BE2C (cell line): ENCODE data around the gene THEMIS.

Source experiments
- DNase-seq: peaks from one replicate; pipeline ENCODE4 v3.0.0-alpha.2; 2020
- H3K27me3 ChIP-seq: fragments of 250-450 bp; sonication (Bioruptor Pico); 2 replicates; pipeline ENCODE4 v1.5.1; 2020; ENCODE audit warnings: mild to moderate bottlenecking
- H3K36me3 ChIP-seq: fragments of 250-450 bp; sonication (Bioruptor Pico); 2 replicates; pipeline ENCODE4 v1.5.1; 2020; ENCODE audit warnings: mild to moderate bottlenecking
- H3K4me1 ChIP-seq: fragments of 250-450 bp; sonication (Bioruptor Pico); 2 replicates; pipeline ENCODE4 v1.5.1; 2020
- H3K4me3 ChIP-seq: 2 replicates; pipeline ENCODE4 v1.5.1; 2011; ENCODE audit warnings: low read depth, low read length
- H3K9me3 ChIP-seq: fragments of 250-450 bp; sonication (Bioruptor Pico); 2 replicates; pipeline ENCODE4 v1.5.1; 2020
- TF ChIP-seq, protein P1 (sequence below): IDR thresholded peaks from 2 replicates; pipeline ENCODE4 v1.5.1; 2012; ENCODE audit warnings: mild to moderate bottlenecking, low read depth, low read length

Gene THEMIS

DNA sequence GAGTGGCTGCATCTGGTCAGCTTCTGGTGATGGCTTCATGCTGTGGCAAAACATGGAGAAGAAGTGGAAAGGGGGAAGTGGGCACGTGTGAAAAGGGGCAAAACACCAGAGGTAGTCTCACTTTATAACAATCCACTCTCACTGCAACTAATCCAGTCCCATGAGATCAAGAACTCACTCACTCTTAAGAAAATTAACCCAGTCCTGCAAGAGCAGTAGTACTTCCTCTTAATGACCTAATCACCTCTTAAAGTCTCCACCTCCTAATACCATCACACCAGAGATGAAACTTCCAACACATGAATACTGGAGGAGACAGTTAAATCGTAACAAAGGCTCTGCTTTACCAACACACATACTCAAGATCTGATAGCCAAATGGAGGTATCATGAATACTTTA lies 152.6 kb downstream of the THEMIS start:
- H3K9me3 ChIP-seq, result no peaks in the 10 kb centered on the region
- no peaks in the 10 kb centered on the region for H3K36me3 ChIP-seq
- TF ChIP-seq, protein P1, sequence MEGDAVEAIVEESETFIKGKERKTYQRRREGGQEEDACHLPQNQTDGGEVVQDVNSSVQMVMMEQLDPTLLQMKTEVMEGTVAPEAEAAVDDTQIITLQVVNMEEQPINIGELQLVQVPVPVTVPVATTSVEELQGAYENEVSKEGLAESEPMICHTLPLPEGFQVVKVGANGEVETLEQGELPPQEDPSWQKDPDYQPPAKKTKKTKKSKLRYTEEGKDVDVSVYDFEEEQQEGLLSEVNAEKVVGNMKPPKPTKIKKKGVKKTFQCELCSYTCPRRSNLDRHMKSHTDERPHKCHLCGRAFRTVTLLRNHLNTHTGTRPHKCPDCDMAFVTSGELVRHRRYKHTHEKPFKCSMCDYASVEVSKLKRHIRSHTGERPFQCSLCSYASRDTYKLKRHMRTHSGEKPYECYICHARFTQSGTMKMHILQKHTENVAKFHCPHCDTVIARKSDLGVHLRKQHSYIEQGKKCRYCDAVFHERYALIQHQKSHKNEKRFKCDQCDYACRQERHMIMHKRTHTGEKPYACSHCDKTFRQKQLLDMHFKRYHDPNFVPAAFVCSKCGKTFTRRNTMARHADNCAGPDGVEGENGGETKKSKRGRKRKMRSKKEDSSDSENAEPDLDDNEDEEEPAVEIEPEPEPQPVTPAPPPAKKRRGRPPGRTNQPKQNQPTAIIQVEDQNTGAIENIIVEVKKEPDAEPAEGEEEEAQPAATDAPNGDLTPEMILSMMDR, result no peak
- H3K4me1 ChIP-seq, result no peaks in the 10 kb centered on the region
- no peak for DNase-seq
- peaks cover 2% of the 10 kb centered on the region for H3K27me3 ChIP-seq
- no peak overlapping the region for H3K4me3 ChIP-seq

DNA sequence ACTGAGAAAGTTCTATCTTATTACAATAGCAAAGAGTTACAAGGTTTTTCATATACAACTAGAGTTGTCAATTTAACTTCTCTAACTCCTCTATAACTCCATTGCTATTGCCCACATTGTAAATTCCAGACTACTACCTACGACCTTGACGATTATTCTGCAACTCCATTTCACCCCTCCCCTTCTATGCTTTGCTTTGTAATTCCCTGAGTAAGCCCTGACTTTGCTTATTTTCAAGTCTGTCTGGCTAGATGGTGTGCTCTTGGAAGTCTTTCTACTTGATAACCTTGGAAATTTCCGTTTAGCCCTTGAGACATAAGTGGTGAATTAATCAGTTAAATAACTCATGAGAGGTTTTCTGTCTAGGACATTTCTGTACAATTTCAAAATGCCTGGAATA lies 162.4 kb downstream of the THEMIS start:
- no peak overlapping the region for H3K4me3 ChIP-seq
- DNase-seq, result no peak
- no peaks in the 10 kb centered on the region for H3K4me1 ChIP-seq
- TF ChIP-seq, protein P1, result no peak
- peaks cover 3% of the 10 kb centered on the region for H3K27me3 ChIP-seq
- H3K36me3 ChIP-seq, result no peaks in the 10 kb centered on the region
- no peaks in the 10 kb centered on the region for H3K9me3 ChIP-seq

DNA sequence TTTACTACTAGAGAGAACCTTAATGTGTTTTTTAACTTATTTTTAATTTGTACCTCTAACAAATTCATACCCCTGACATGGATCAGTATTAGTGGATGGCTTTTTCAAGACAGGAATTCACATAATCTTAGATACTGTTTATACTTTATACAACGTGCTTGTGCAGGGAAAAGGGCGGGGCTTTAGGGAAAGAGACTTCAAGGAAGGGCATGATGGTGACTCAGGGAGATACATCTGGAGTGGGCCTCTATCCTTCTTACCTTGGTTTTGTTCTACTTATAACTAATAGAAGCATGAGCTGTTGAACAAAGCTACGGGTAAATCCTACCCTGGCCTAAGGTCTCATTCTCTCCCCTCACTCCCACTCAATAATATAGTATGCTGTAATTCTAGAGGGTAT lies 163.1 kb downstream of the THEMIS start:
- no peaks in the 10 kb centered on the region for H3K4me1 ChIP-seq
- no peak for DNase-seq
- no peak overlapping the region for H3K4me3 ChIP-seq
- peaks cover 6% of the 10 kb centered on the region for H3K27me3 ChIP-seq
- H3K36me3 ChIP-seq, result no peaks in the 10 kb centered on the region
- no peaks in the 10 kb centered on the region for H3K9me3 ChIP-seq
- TF ChIP-seq, protein P1, result no peak

DNA sequence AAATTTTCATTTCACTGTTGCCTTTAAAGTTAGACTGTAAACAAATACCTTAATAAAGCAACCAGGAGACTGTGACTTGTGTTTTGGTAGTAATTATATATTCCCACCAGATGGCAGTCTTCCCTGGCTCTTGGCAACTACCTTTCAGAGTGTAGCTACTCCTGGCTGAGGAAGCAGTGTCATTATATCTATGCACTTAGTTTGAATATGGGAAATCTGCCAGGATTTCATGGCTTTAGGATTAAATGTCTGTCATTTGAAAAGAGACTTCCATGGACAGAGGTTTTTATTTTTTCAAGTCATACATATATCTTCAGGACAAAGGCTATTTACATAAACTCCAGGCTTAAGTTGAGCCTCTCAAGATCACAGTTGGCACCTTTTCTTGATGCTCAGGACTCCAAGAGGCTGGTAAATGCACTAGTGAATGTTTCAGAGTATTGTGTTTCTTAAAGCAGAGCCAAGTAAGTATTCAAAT lies 163.8 kb downstream of the THEMIS start:
- Histone ChIP-seq H3K36me3 (no peaks in the 10 kb centered on the region), H3K4me1 (no peaks in the 10 kb centered on the region), H3K9me3 (no peaks in the 10 kb centered on the region), H3K4me3 (no peak overlapping the region), H3K27me3 (peaks cover 10% of the 10 kb centered on the region)
- TF ChIP-seq, protein P1, result peak; percentile 70
- peak; percentile 38 for DNase-seq

DNA sequence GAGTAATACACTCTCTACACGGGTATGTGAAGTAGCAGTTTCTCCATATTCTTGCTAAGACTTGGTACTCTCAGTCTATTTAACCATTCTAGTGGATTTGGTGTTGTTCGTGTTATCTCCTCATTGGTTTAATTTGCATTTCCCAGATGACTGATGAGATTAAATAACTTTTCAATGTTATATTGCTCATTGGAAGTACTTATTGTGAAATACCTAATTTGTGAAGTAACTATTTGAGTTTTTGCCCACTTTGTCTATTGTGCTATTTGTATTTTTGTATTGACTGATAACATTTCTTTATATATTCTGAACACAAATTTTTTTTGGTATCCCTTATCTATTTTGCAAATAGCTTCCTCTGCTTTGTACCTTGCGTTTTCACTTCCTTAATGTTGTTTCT lies 167.9 kb downstream of the THEMIS start:
- no peaks in the 10 kb centered on the region for H3K36me3 ChIP-seq
- peaks cover 21% of the 10 kb centered on the region for H3K27me3 ChIP-seq
- TF ChIP-seq, protein P1, result no peak
- DNase-seq, result no peak
- H3K4me3 ChIP-seq, result no peak overlapping the region
- H3K9me3 ChIP-seq, result no peaks in the 10 kb centered on the region
- H3K4me1 ChIP-seq, result no peaks in the 10 kb centered on the region

DNA sequence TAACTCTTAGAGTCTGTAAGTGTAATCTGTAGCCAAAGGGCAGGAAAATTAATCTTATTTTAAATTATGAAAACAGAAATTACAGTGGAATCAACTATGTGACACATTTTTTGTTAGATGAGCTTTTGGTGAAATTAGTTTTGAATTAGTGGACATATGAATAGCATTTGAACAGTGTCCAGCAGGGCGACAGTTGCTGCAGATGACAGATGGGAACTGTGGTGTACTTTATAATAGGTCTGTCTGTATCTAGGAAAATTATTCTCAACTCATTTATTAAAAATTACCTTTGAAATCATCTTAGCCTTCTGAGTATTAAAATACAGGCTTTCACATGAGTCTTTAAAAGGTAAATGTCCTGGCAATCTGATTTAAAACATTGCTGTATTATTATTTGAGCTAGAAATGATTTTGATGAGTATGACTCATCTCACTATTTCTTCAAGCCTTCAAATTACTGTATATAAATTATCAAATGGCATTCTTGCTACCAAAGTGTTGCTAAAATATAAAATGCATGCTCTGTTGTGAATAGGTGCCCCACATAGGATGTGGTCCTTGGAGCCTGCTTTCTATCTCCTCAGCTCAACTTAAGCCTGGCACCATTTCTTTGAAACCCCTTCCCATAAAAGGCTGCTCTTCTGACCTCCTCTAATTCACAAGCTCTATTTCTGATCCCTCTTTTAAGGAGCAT lies 173.5 kb downstream of the THEMIS start:
- peaks cover 23% of the 10 kb centered on the region for H3K27me3 ChIP-seq
- no peaks in the 10 kb centered on the region for H3K9me3 ChIP-seq
- no peak overlapping the region for H3K4me3 ChIP-seq
- no peak for DNase-seq
- H3K4me1 ChIP-seq, result no peaks in the 10 kb centered on the region
- H3K36me3 ChIP-seq, result no peaks in the 10 kb centered on the region
- TF ChIP-seq, protein P1, result no peak
